HG02943 (cell line): Measurements from ENCODE around the gene ADH1B.
"Not testable (repeated sequence)": the region's sequence is repeated elsewhere in the genome, so short reads cannot be mapped to it uniquely, and the experiment has no call there.

Experiments used
- ATAC-seq: cut with Tn5 transposase; IDR thresholded peaks from one replicate; pipeline ENCODE4 v1.9.1; 2021; ENCODE audit warnings: mild to moderate bottlenecking, low read depth, moderate library complexity; ENCODE audit not compliant: unreplicated experiment

Gene ADH1B

DNA sequence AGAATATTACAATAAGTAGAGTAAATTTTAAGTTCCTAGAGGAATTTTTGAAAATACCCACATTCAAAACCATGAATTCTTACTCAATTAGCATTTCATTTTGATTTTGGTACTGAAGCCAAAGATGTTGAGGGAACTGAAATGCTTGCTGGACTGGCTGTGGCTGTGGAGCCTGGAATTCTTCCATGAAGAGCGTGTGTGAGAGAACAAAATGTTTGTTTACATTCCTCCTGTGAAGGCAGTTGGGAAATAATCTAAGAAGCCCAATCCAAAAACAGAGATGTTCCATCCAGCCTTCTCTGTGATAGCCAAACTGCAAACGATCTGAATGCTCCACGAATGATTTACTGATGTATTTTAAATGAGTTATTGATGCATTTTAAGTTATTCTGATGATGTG, 3.8 kb upstream of the ADH1B start:
- ATAC-seq = no peak

DNA sequence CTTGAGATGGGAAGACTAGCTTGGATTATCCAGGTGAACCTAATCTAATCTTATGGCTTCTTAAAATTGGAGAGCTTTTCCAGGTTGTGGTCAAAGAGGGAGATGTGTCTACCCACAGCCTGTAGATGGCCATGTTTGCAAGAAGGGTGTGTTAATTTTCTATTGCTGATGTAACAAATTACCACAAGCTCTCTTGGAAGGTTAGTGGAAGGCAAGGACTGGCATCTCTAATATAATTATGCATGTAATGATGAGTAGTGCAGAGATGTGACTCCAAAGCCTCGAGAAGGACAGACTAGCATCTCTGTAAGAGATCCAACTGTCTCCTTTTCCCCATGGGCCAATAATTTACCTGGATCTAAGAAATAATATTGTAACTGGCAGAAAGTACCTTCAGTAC, 3.2 kb upstream of the ADH1B start:
- ATAC-seq = no peak

DNA sequence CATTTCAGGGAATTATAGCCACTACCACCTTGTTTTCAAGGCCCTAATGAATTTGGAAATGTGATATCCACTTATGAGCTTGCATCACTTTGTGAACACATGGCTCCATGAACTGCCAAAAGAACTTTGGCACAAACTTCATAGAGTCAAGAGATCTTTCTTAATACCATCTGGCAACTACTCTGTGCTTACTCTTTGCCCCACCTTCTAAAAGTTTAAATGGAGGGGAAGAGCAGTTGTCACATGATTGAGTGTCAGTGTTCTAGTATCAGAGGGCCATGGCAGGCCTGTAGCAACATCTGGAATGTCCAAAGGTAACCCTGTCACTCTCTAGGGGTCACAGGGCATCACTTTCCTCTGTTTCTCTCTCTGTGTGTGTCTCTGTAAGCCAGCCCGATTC, 2.6 kb upstream of the ADH1B start:
- ATAC-seq = no peak

DNA sequence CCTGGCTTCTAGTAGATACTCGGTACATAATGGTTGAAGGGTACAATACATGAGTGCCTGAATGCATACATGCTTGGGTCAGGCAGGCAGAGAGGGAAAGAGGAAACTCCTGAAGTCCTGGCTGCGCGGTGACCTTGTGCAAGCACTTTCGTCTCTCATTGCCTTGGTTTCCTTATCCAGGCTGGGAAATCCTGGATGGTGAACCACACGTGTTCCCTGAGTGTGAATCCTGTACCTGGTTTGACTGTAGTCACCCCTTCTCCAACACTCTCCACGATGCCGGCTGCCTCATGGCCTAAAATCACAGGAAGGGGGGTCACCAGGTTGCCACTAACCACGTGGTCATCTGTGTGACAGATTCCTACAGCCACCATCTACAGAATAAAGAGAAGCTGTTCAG, 3.4 kb downstream of the ADH1B start:
- not testable (repeated sequence) for ATAC-seq

DNA sequence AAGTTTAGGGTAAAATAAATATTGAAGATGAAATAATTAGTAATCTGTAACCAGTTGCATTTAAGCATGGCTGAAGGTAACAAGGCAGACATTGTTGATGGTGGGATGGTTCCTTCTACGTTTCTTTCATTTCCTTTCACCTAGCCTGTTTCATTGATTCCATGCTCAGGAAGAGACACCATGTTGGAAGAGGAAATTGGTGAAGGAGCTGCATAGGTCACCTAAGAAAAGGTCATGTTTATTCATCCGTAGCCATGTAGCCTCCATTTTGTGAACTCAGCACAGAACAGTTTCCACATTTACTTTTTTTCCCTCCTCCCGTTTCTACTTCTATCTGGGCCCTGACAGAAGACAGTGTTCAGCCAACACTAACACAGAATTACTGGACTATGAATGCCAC, 3.8 kb downstream of the ADH1B start:
- ATAC-seq = no peak

DNA sequence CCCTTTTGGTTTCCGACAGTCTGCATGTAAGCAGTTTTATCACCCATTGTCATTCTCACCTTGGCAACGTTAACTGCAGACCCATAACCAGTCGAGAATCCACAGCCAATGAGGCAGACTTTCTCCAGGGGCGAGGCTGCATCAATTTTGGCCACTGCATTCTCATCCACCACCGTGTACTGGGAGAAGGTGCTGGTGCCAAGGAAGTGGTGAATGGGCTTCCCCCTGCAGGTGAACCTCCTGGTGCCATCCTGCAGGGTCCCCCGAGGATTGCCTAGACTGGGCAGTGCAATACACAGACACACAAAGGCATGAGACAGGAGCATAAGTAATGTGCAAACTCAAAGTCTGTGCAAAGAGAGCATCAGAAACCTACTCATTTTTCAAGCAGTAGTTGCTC, 5.4 kb downstream of the ADH1B start:
- ATAC-seq = no peak

DNA sequence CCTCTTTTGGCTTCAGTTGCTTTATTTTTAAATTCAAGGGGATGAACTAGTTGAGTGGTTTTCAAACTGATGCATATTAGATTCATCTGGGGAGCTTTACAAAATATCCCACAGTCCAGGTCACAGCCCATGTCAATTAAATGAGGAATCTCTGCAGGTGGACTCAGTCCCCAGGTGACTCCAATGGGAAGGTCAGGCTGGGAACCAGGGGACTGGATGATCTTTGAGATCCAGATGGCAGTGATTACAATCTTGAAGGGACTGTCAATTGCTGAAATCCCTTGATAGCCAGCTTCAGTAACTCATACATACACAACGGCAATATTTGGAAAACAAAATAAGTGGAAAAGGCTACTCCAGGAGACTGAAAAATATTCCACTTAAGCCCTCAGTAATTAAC, 7.0 kb downstream of the ADH1B start:
- ATAC-seq = no peak

DNA sequence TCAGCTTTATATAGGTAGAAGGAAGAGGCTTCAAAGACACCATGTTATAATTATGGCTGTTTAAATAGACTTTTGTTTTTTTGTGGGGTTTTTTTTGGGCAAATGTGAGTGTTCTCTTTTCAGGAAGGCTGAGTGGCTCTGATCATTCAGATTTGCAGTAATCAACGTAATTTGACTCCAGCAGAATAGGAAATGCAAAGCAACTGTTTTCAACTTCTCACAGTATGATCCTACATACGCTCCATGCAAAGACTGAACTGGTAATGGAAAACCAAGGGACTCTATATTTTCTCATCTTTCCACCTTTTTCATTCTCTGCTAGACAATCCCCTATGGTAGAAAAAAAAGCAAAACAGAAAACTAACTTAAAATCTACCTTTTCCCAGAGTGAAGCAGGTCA, 10.8 kb downstream of the ADH1B start:
- ATAC-seq = no peak

DNA sequence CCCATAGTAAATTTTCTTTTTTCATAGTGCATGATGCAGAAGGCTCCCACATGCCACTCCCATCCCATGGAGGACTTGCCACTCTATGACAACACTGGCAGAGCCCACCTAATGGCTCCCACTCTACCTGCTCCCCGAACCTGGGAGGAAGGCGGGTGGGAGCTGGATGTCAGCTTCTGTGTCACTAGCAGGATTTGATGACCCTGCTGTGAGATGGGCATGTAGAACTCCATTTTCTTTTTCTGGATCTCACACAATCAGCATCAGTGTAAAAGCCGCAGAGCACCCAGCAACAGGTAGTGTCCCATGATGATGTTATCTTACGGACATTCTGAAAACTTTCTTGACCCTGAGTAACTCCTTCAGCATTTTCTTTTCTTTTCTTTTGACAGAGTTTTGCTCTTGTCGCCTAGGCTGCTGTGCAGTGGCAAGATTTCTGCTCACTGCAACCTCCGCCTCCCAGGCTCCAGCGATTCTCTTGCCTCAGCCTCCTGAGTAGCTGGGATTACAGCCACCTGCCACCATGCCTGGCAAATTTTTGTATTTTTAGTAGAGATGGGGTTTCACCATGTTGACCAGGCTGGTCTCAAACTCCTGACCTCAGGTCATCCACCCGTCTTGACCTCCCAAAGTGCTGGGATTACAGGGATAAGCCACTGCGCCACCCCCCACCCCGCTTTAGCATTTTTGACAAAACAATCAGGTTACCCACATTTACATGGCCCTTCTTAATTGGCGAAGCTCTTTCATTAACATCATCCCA, 15.4 kb downstream of the ADH1B start:
- ATAC-seq = no peak

DNA sequence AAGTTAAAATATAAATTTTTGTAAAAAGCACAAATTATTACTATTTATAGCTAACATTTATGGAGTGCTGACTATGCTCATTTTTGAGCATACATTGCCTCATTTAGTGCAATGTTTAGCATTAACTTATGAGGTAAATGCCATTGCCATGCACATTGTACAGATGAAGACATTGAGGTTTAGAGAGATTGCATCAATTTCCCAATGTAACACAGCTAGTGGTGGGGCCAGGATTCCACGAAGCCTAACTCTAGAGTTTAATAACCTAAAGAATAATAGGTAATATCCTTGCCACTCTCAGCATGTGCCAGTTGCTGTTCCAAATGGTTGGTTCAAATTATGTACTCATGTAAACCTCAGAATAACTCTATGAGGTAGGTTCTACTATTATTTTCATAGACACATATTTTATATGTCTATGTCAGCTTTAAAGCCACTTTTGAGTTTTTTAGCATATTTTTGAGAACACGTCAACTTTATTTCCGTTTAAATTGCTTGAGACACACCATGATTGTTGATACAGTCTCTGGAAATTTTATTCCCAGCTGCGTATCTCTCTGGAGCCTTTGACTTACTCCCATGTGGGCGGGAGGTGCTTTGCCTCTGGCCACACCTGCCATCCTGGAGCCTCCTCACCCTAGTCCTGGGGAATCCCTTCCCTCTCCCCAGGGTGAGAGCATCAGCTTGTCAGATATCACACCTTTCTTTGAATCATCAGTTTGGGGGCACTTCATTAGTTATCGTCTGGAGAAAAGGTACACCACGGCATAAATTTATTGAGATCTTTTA, 19.6 kb downstream of the ADH1B start:
- ATAC-seq = no peak

DNA sequence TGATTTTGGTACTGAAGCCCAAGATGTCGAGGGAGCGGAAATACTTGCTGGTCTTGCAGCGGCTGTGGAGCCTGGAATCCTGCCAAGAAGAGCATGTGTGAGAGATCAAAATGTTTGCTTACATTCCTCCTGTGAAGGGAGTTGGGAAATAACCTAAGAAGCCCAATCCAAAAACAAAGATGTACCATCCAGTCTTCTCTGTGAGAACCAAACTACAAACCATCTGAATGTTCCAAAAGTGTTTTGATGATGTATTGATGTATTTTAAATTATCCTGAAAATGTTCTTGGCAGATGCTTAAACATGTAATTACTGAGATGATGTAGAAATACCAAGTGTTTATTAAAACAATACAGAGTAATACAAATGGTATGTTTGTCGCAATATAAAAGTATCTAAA, 20.3 kb downstream of the ADH1B start:
- no peak for ATAC-seq

DNA sequence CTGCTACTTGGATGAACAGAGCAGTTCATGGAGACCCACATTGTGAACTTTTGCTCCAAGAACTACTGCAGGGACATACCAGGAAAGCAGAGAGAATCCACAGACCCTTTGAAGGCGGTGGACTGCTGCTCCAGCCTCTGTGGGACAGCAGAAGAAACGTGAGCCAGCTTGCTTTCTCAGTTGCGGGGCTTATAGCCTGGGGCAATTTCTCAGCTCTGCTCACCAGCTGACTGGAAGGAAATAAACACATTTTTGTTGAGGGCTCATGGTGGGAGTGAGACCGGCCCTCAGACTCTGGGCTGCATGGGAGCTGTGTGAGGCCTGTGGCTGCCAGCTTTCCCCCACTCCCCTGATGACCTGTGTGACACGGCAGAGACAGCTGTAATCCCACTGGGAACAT, 27.8 kb downstream of the ADH1B start:
- ATAC-seq = no peak

DNA sequence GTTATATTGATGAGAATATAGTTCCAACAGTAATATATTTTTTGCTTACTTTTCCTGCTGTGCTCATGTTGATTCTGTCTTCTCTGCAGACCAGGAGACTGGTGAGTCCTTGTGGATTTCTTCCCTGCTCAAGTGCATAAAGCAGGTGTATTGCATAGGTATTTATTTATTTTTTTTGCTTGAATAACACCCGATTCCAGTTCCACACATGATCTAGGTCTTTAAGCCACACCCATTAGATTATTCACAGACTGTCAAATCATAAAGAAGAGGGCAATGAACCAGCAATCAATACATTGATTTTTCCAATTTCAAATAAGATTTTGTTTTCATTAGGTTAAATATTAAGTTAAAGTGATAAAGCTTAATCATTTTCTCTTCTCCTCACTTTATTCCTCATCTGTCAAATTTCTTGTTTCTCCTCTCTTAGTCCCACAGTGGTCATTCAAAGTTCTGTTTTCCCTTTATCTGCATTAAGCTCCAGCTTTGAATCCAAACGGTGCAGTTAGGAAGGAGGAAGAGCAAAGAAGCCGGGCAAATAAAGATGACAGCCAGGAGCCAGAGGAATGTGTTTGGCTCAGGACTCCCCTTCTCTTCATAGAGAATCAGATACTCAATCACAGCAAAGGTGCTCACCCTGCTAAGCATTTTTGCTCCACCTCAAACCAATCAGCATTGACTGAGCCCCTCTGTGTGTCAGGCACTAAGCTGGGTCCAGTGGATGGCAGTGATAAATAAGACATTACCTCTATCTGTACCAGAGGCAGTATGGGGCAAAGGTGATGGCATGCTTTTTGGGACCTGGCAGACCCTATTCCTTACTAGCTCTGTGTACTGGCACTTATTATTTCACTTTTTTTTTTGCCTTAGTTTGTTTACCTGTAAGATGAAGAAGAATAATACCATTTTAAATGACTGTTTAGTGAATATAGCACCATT, 30.1 kb downstream of the ADH1B start, which contains the start of gene ADH1A:
ADH1A (minus strand) TSS at position 138 of the 939 bp plus-strand sequence; CDS start at position 67, 71 bp downstream.
- no peak for ATAC-seq

DNA sequence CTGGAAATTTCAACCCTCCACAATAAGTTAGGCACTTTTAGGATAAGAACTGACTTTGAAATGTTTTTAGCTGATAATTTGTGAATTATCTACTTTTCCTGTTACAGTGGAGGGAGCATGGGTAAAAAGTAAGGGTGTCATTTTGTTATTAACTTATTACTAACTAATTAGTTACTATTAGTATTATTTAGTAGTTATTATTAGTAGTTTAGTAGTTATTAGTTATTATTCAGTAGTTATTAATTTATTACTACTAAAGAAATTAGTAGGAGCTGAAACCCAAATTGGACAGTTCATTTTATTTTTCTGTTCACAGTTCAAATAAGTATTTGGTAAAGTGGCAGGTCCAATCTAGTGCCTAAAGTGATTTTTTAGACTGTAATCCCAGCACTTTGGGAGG, 35.8 kb downstream of the ADH1B start:
- ATAC-seq = no peak

DNA sequence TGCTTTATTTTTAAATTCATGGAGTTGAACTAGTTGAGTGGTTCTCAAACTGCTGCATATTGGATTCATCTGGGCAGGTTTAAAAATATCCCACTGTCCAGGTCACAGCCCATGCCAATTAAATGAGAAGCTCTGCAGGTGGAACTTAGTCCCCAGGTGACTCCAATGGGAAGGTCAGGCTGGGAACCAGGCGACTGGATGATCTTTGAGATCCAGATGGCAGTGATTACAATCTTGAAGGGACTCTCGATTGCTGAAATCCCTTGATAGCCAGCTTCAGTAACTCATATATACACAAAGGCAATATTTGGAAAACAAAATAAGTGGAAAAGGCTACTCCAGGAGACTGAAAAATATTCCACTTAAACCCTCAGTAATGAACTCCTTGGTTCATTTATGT, 38.5 kb downstream of the ADH1B start:
- ATAC-seq = no peak

DNA sequence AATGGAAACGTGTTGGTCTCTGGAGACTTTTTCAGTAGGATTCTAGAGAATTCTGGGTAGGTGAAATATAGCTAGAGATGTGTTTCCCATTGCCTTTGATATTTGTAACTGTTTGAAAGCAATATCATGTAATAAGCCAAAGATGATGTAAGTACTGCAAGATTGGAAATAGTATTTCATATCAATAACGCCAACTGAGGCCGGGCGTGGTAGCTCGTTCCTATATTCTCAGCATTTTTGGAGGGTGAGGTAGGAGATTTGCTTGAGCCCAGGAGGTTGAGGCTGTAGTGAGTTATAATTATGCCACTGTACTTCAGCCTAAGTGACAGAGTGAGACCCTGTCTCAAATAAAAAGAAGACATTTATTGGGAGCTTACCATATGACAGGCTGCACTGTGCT, 39.9 kb downstream of the ADH1B start:
- ATAC-seq = no peak

DNA sequence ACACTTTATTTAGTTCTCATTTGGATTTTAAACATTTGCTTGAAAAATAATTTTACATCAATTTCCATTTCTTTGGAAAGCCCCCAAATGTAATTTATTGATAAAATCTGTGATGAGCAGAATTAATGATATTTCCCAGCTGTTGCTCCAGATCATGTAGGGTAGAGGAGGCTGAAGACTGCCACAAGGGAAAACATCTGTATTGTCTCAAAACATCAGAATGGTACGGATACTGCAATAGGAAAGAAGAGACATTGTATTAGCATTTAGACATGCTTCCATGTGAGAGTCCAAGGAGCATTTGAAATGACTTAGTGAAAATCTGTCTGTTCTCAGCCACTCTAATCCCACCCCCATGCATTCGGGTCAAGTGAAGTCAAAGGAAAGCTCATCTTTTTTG, 44.8 kb downstream of the ADH1B start:
- no peak for ATAC-seq

DNA sequence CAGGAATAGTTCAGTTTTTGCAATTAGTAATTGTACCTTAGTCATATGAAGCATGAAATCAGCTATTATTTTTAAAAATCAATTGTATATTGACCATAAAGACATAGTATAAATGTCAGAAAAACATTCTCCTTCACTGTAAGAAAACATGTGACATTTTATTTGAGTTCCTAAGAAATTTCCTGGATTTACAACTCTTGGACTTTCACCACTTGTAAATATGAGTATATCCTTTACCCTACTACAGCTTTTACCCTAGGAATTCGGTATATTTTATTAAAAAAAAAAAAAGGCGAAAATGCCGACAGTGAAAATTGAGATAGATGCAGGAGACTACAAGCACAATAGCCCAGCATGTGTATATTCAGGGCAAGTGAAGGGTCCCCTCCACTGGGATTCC, 45.3 kb downstream of the ADH1B start:
- no peak for ATAC-seq

DNA sequence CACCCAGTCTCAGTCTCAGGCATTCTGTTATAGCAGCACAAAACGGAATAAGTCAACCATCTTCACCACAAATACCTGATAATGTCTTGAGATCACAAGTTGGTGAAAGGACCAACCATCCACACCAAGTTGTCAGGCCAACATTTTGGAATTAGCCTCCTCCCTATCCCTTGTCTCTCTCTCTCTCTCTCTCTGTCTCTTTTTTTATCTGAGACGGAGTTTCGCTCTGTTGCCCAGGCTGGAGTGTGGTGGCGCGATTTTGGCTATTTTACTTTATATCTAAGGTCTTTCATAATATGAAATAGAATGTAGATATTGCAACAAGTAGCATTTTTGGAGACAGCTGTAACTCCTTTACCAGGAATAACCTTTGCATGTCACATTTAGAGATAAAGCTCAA, 46.2 kb downstream of the ADH1B start:
- ATAC-seq = no peak

DNA sequence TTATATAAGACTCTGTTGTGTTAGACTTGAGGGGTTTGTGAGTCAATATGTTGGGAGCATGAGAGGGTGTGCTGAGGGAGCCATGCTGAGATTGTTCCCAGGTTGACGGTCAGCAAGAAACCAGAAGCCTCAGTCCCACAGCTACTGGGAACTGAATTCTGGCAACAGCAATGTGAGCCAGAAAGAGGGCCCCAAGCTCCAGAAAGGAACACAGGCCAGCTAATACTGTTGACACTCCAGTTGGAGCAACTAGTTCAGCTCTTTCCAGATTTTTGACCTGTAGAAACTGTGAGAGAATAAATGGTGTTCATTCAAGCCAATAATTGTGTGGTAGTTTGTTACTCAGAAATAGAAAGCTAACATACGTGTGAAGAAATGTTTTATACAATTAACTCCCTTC, 47.5 kb downstream of the ADH1B start:
- no peak for ATAC-seq

DNA sequence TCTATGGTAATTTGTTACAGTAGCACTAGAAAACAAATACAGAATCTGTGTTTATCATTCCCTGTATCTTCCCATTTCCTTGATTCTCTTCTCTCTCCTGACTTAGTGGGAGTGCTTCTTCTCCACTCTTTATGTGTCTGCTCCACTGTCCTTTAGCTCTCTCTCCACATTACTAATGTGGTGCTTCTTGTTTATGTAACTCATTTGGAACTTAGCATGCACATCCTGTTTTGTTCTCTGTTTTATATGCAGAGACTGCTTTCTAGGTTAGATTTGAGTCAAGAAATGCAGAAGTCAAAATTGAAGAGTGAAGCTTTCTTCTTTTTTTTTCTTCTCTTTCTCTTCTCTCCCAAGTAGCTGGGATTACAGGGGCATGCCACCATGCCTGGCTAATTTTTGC, 56.3 kb downstream of the ADH1B start:
- ATAC-seq = no peak
